22Rv1 (cell line): ENCODE data around the gene KIFC1.

Experiments used
- H3K27ac ChIP-seq: fragments of 450-650 bp; 2 replicates; pipeline ENCODE4 v1.5.1; 2017
- ZFX ChIP-seq: fragments of 450-650 bp; IDR thresholded peaks from 2 replicates; pipeline ENCODE4 v1.6.1; 2017; ENCODE audit warnings: antibody characterized with exemption, borderline replicate concordance
- TF ChIP-seq, protein P1 (sequence below): fragments of 450-650 bp; IDR thresholded peaks from 2 replicates; pipeline ENCODE4 v1.5.1; 2017; ENCODE audit warnings: mild to moderate bottlenecking

Gene KIFC1

DNA sequence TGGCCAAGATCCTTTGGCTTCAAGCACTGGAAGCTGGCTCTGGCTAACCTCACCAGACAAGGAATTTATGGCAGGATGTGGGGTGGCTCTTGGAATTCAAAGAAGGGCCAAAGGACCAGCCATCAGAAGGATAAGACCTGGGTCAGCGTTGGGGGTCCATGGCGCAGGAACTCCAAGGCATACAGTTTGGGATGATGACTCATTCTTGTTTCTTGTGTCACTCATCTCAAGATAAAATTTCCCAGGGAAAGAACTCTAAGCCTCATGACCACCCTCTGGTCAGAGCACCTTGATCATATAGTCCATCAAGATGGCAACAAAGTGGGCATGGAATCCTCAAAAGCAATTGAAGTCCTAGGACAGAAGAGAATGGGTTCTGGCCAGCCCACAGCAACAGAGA, 67.6 kb downstream of the KIFC1 start:
- no peak for TF ChIP-seq ZFX
- TF ChIP-seq, protein P1, sequence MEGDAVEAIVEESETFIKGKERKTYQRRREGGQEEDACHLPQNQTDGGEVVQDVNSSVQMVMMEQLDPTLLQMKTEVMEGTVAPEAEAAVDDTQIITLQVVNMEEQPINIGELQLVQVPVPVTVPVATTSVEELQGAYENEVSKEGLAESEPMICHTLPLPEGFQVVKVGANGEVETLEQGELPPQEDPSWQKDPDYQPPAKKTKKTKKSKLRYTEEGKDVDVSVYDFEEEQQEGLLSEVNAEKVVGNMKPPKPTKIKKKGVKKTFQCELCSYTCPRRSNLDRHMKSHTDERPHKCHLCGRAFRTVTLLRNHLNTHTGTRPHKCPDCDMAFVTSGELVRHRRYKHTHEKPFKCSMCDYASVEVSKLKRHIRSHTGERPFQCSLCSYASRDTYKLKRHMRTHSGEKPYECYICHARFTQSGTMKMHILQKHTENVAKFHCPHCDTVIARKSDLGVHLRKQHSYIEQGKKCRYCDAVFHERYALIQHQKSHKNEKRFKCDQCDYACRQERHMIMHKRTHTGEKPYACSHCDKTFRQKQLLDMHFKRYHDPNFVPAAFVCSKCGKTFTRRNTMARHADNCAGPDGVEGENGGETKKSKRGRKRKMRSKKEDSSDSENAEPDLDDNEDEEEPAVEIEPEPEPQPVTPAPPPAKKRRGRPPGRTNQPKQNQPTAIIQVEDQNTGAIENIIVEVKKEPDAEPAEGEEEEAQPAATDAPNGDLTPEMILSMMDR, result no peak
- no peak overlapping the region for H3K27ac ChIP-seq
